Lower lobe of right lung (tissue), 2 donors: ENCODE measurements around the gene RBCK1. TPM values are rescaled to one million over a fixed set of nuclear protein-coding genes. Genes with fewer than 3 reads are reported as not detected.

Experiments used
- ATAC-seq, 2 donors: fragments of 200-7000 bp; cut with Tn5 transposase; one replicate each; pipeline ENCODE4 v1.9.1; 2020 to 2022; ENCODE audit warnings: mild to moderate bottlenecking in 2 of 2, moderate library complexity in 2 of 2
- DNase-seq: peaks from one replicate; pipeline ENCODE4 v3.0.0-alpha.2; 2020
- H3K27ac ChIP-seq: fragments of 200-600 bp; one replicate; pipeline ENCODE4 v1.8.0; 2022
- H3K27me3 ChIP-seq: fragments of 200-600 bp; one replicate; pipeline ENCODE4 v1.8.0; 2022; ENCODE audit warnings: low read depth
- H3K36me3 ChIP-seq: fragments of 200-600 bp; one replicate; pipeline ENCODE4 v1.8.0; 2022; ENCODE audit warnings: mild to moderate bottlenecking
- H3K4me1 ChIP-seq: fragments of 200-600 bp; one replicate; pipeline ENCODE4 v1.8.0; 2022
- H3K4me3 ChIP-seq: fragments of 200-600 bp; one replicate; pipeline ENCODE4 v1.8.0; 2022; ENCODE audit warnings: mild to moderate bottlenecking
- H3K9me3 ChIP-seq: fragments of 200-600 bp; one replicate; pipeline ENCODE4 v1.8.0; 2022
- CTCF ChIP-seq: fragments of 200-600 bp; IDR thresholded peaks from one replicate; pipeline ENCODE4 v1.8.0; 2022; ENCODE audit warnings: antibody characterized with exemption, mild to moderate bottlenecking
- intact Hi-C: fragments of 100-400 bp; cut with DNase I; formaldehyde crosslinking; loops from one replicate; pipeline ENCODE4 v1.11.0; 2022
- total RNA-seq: library from RNA; stranded (reverse); fragmentation: NEBNext Ultra II Directional; extraction: Animal tissue kit (Norgen Biotek cat#: 25700); gene quantifications from one replicate; pipeline ENCODE4 v1.2.1, GENCODE V29; 2021
- donor health status: DM: no; HTN: yes; CAD: no; lungs with severe emphysema.

The RBCK1 gene
- total RNA-seq, 1 donor from 2014 or later: 95.7 TPM

GRCh38 chr20:380763-381580, 27.1 kb upstream of the RBCK1 start:
- peak; percentile 73 to 77 for ATAC-seq
- H3K4me3 ChIP-seq: peak overlapping the region; percentile 84
- peak overlapping the region; percentile 79 for H3K27ac ChIP-seq
- H3K9me3 ChIP-seq: no peaks in the 10 kb centered on the region
- H3K4me1 ChIP-seq: peaks cover 5% of the 10 kb centered on the region
- no peaks in the 10 kb centered on the region for H3K36me3 ChIP-seq
- DNase-seq: peak; percentile 79
- intact Hi-C loops: no loop called here
- TF ChIP-seq CTCF: no peak
- no peaks in the 10 kb centered on the region for H3K27me3 ChIP-seq

- DNase-seq (peak; percentile 87), ATAC-seq (peak; percentile 87 to 91)
- Histone ChIP-seq H3K9me3 (no peaks in the 10 kb centered on the region), H3K4me3 (peak overlapping the region; percentile 84), H3K4me1 (peaks cover 5% of the 10 kb centered on the region), H3K36me3 (no peaks in the 10 kb centered on the region), H3K27me3 (no peaks in the 10 kb centered on the region), H3K27ac (peak overlapping the region; percentile 79)
- intact Hi-C loops: no loop called here
- TF ChIP-seq CTCF: no peak
These were observed 26.4 kb upstream of the RBCK1 start for GRCh38 chr20:381581-382290.

GRCh38 chr20:382291-383115, 25.6 kb upstream of the RBCK1 start:
- H3K27ac ChIP-seq: peak overlapping the region; percentile 79
- no peak for TF ChIP-seq CTCF
- peak overlapping the region; percentile 84 for H3K4me3 ChIP-seq
- H3K36me3 ChIP-seq: no peaks in the 10 kb centered on the region
- intact Hi-C loops: no loop called here
- H3K27me3 ChIP-seq: no peaks in the 10 kb centered on the region
- H3K9me3 ChIP-seq: no peaks in the 10 kb centered on the region
- peak; percentile 16 to 30 for ATAC-seq
- H3K4me1 ChIP-seq: peaks cover 5% of the 10 kb centered on the region
- DNase-seq: no peak

DNA sequence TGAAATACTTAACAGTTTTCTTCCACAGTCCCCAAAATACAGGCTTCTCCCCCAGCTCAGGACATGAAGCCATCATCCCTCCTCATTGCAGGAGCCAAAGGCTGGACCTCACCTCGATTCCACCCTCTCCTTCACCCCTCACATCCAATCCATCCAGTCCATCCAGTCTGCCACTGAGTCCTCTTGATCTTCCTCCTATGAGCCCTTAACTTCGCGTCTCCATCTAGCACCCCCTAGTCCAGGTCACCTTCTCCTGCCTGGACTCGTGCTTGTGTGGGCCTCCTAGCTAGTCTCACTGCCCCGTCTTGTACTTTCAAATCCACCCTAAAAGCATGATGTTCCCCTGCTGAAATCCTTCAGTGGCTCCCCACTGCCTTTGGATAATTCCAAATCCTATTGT, 24.2 kb upstream of the RBCK1 start:
- ATAC-seq (no peak), DNase-seq (no peak)
- intact Hi-C loops: no loop called here
- H3K36me3 ChIP-seq: peaks cover 11% of the 10 kb centered on the region
- H3K27me3 ChIP-seq: no peaks in the 10 kb centered on the region
- peaks cover 5% of the 10 kb centered on the region for H3K4me1 ChIP-seq
- TF ChIP-seq CTCF: no peak
- H3K27ac ChIP-seq: no peak overlapping the region
- no peaks in the 10 kb centered on the region for H3K9me3 ChIP-seq
- H3K4me3 ChIP-seq: no peak overlapping the region

DNA sequence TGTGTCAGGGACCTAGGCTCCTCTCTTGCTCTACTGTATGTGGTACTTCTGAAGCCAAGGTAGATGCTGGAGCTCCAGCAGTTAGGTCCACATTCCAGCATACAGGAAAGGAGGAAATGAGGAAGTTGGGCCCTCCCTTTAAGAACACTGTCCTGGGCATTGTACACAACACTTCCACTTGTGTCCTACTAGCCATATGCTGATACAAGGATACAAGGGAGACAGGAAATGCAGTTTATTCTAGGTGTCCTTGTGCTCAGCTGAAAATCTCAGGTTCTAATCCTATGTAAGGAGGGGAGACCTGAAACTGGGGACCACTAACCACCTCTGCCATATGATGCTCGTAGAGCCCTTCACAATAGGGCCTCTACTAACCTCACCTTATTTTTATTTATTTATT, 23.4 kb upstream of the RBCK1 start:
- Histone ChIP-seq H3K27ac (no peak overlapping the region), H3K4me3 (no peak overlapping the region), H3K9me3 (no peaks in the 10 kb centered on the region), H3K27me3 (no peaks in the 10 kb centered on the region), H3K36me3 (peaks cover 19% of the 10 kb centered on the region), H3K4me1 (peaks cover 5% of the 10 kb centered on the region)
- intact Hi-C loops: no loop called here
- ATAC-seq: no peak
- DNase-seq: no peak
- no peak for TF ChIP-seq CTCF
